Spleen (tissue), 11 donors: ENCODE data around the gene PCDHB9. TPM values are rescaled to one million over a fixed set of nuclear protein-coding genes. Genes with fewer than 3 reads are reported as not detected.
"Not testable (repeated sequence)": the region's sequence is repeated elsewhere in the genome, so short reads cannot be mapped to it uniquely, and the experiment has no call there.

Experiments used
- DNase-seq: peaks from one replicate; pipeline ENCODE4 v3.0.0-alpha.2; 2020
- H3K27ac ChIP-seq, 8 donors: fragments of 200-600 bp; sonication (generic) in 7 of 8; 1 replicate in 4 of 8; 2 replicates in 4 of 8; pipeline versions ENCODE4 v1.5.0 to v1.8.0; 2016 to 2021; ENCODE audit warnings: inconsistent platforms in 4 of 8, mild to moderate bottlenecking in 4 of 8, moderate library complexity in 1 of 8
- H3K27me3 ChIP-seq, 7 donors: fragments of 200-600 bp; sonication (generic) in 6 of 7; replicated peaks in 1 of 7; 1 replicate in 4 of 7; 2 replicates in 3 of 7; pipeline versions ENCODE4 v1.5.0 to v1.8.0; 2016 to 2021; ENCODE audit warnings: inconsistent platforms in 3 of 7, mild to moderate bottlenecking in 1 of 7
- H3K36me3 ChIP-seq, 6 donors: fragments of 200-600 bp; sonication (generic) in 5 of 6; 1 replicate in 4 of 6; 2 replicates in 2 of 6; pipeline versions ENCODE4 v1.5.0 to v1.8.0; 2016 to 2021; ENCODE audit warnings: inconsistent platforms in 2 of 6
- H3K4me1 ChIP-seq, 6 donors: fragments of 200-600 bp; sonication (generic) in 5 of 6; 1 replicate in 3 of 6; 2 replicates in 3 of 6; pipeline versions ENCODE4 v1.5.0 to v1.8.0; 2016 to 2021; ENCODE audit warnings: inconsistent platforms in 3 of 6
- H3K4me3 ChIP-seq, 8 donors: fragments of 200-600 bp; sonication (generic) in 7 of 8; 1 replicate in 4 of 8; 2 replicates in 4 of 8; pipeline versions ENCODE4 v1.5.0 to v1.8.0; 2016 to 2021; ENCODE audit warnings: inconsistent platforms in 4 of 8, mild to moderate bottlenecking in 4 of 8, moderate library complexity in 2 of 8
- H3K9me3 ChIP-seq, 8 donors: fragments of 200-600 bp; sonication (generic) in 7 of 8; 1 replicate in 4 of 8; 2 replicates in 4 of 8; pipeline versions ENCODE4 v1.5.0 to v1.8.0; 2016 to 2021; ENCODE audit warnings: inconsistent platforms in 4 of 8
- POLR2A ChIP-seq, 3 donors: fragments of 450-650 bp; IDR thresholded peaks; one replicate each; pipeline ENCODE4 v1.5.1; 2017; ENCODE audit warnings: antibody characterized with exemption in 3 of 3, mild to moderate bottlenecking in 1 of 3
- POLR2AphosphoS5 ChIP-seq, 3 donors: sonication (generic); formaldehyde crosslinking; IDR thresholded peaks; one replicate each; pipeline ENCODE4 v1.5.1; 2017; ENCODE audit warnings: antibody characterized with exemption in 3 of 3
- WGBS, 5 donors: extraction: QIAGEN DNeasy Blood & Tissue Kit in 3 of 5; methylation state at CpG; one replicate each; pipeline versions ENCODE4 v1.1.5 to v1.1.7; 2013 to 2018; 5-methylcytosine and 5-hydroxymethylcytosine counted together
- intact Hi-C: fragments of 100-400 bp; cut with DNase I; formaldehyde crosslinking; loops from one replicate; pipeline ENCODE4 v1.15.0; 2023; ENCODE audit warnings: low total_unique reads
- polyA plus RNA-seq, 3 donors: library from polyadenylated mRNA; stranded (reverse); fragments of 200-250 nt; gene quantifications; one replicate each; pipeline ENCODE4 v1.2.1, GENCODE V29; 2013
- total RNA-seq, 7 donors: library from RNA; depleted of rRNA in 3 of 7; stranded (reverse); fragments of >200 nt in 3 of 7; fragmentation: NEBNext Ultra II Directional in 4 of 7; extraction: Animal tissue kit (Norgen Biotek cat#: 25700) in 4 of 7; gene quantifications; one replicate each; pipeline versions ENCODE4 v1.1.0 to v1.2.1, GENCODE V29; 2016 to 2021
- TF ChIP-seq, protein P1 (sequence below), 11 experiments: fragments of 200-600 bp in 7 of 11; fragments of 450-650 bp in 4 of 11; sonication (generic) in 4 of 11; IDR thresholded peaks in 8 of 11; conservative IDR thresholded peaks in 3 of 11; 1 replicate in 7 of 11; 2 replicates in 4 of 11; pipeline versions ENCODE4 v1.4.0 to v1.8.0; 2016 to 2021; ENCODE audit warnings: antibody characterized with exemption in 11 of 11, inconsistent platforms in 4 of 11, mild to moderate bottlenecking in 1 of 11
- donor health status: healthy with polysubstance abuse.
- donor health status: DM: no; HTN: no; CAD: no; lungs with moderate emphysema.
- donor health status: DM: no; HTN: no; CAD: no.
- donor health status: Bipolar disorder and iron deficiency.
- donor health status: healthy.
- donor health status: DM: no; HTN: no; CAD: no.
- donor health status: DM: yes; HTN: yes; CAD: no.

PCDHB9 gene
- total and polyA plus RNA-seq, 10 donors = 0.06 to 4.9 (median 0.96) TPM

DNA sequence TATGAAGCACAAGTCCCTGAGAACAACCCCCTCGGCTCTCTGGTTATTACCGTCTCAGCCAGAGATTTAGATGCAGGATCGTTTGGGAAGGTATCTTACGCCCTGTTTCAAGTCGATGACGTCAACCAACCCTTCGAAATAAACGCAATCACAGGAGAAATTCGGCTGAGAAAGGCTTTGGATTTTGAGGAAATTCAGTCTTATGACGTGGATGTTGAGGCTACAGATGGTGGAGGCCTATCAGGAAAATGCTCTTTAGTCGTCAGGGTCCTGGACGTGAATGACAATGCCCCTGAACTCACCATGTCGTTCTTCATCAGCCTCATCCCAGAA, 36.0 kb upstream of the PCDHB9 start:
- H3K27me3 ChIP-seq = peaks cover 0 to 62% (median 0%) of the 10 kb centered on the region in 7 donors
- H3K4me3 ChIP-seq = no peak overlapping the region
- H3K27ac ChIP-seq = no peak overlapping the region
- intact Hi-C loops = no loop called here
- H3K36me3 ChIP-seq = no peaks in the 10 kb centered on the region
- no peaks in the 10 kb centered on the region for H3K4me1 ChIP-seq
- WGBS, 5 donors = 31 to 48% (median 42%) methylated on average over 13 of the region's 13 CpGs
- TF ChIP-seq, protein P1, sequence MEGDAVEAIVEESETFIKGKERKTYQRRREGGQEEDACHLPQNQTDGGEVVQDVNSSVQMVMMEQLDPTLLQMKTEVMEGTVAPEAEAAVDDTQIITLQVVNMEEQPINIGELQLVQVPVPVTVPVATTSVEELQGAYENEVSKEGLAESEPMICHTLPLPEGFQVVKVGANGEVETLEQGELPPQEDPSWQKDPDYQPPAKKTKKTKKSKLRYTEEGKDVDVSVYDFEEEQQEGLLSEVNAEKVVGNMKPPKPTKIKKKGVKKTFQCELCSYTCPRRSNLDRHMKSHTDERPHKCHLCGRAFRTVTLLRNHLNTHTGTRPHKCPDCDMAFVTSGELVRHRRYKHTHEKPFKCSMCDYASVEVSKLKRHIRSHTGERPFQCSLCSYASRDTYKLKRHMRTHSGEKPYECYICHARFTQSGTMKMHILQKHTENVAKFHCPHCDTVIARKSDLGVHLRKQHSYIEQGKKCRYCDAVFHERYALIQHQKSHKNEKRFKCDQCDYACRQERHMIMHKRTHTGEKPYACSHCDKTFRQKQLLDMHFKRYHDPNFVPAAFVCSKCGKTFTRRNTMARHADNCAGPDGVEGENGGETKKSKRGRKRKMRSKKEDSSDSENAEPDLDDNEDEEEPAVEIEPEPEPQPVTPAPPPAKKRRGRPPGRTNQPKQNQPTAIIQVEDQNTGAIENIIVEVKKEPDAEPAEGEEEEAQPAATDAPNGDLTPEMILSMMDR (IDR thresholded peaks at IDR 0.05 in 8 of 11, conservative IDR thresholded peaks at IDR 0.05 in 3 of 11) = no peak
- TF ChIP-seq POLR2AphosphoS5 (IDR thresholded peaks at IDR 0.05) (no peak), POLR2A (IDR thresholded peaks at IDR 0.05) (no peak)
- no peak for DNase-seq
- H3K9me3 ChIP-seq = peaks cover 0 to 89% (median 59%) of the 10 kb centered on the region in 8 donors

DNA sequence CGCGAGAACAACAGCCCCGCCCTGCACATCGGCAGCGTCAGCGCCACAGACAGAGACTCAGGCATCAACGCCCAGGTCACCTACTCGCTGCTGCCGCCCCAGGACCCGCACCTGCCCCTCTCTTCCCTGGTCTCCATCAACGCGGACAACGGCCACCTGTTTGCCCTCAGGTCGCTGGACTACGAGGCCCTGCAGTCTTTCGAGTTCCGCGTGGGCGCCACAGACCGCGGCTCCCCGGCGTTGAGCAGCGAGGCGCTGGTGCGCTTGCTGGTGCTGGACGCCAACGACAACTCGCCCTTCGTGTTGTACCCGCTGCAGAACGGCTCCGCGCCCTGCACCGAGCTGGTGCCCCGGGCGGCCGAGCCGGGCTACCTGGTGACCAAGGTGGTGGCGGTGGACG, 35.3 kb upstream of the PCDHB9 start:
- Histone ChIP-seq H3K9me3 (peaks cover 0 to 96% (median 63%) of the 10 kb centered on the region in 8 donors), H3K27me3 (peaks cover 0 to 65% (median 5%) of the 10 kb centered on the region in 7 donors)
- H3K36me3 ChIP-seq, H3K4me3 ChIP-seq, H3K27ac ChIP-seq, intact Hi-C loops, H3K4me1 ChIP-seq, DNase-seq: not testable (repeated sequence)
- 27 to 52% (median 42%) methylated on average over 15 to 39 of the region's 41 CpGs for WGBS, 5 donors

DNA sequence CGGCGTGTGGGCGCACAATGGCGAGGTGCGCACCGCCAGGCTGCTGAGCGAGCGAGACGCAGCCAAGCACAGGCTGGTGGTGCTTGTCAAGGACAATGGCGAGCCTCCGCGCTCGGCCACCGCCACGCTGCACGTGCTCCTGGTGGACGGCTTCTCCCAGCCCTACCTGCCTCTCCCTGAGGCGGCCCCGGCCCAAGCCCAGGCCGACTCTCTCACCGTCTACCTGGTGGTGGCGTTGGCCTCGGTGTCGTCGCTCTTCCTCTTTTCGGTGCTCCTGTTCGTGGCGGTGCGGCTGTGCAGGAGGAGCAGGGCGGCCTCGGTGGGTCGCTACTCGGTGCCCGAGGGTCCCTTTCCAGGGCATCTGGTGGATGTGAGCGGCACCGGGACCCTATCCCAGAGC, 34.9 kb upstream of the PCDHB9 start:
- H3K36me3 ChIP-seq, intact Hi-C loops, H3K27ac ChIP-seq, DNase-seq, H3K4me3 ChIP-seq, H3K4me1 ChIP-seq: not testable (repeated sequence)
- peaks cover 0 to 98% (median 67%) of the 10 kb centered on the region in 8 donors for H3K9me3 ChIP-seq
- WGBS, 5 donors = 28 to 55% (median 34%) methylated on average over 9 to 36 of the region's 36 CpGs
- H3K27me3 ChIP-seq = peaks cover 0 to 69% (median 7%) of the 10 kb centered on the region in 7 donors

DNA sequence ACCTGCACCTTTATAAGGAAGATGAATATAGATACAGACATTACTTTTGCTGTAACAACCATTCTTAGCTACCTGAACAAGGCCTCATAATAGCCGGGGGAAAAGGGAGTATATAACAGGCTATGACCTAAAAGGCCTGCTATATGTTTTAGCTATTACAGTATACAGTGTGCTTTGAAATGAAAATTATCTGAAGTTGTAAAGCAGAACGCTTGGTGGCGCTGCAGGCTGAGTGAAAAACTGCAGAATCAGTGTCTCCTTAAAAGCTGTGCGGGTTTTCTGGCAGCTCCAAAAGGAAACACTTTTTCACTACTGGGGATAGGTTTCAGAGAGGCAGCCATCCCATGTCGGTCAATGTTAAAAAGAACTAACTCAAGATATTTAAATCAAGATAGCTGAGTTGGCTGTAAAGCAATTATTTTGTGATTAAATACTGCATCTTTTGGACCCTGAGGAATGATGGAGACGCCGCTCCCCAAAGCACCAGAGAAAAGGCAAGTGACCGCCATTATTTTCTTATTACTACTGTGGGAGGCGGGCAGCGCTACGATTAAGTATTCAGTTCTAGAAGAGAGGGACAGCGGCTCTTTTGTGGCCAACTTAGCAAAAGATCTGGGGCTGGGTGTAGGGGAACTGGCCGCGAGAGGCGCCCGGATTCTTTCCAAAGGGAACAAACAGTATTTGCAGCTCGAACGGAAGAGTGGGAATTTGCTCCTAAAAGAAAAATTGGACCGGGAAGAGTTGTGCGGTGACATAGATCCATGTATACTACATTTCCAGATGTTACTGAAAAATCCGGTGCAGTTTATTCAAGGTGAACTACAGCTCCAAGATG, 31.2 kb upstream of the PCDHB9 start:
- Histone ChIP-seq H3K27ac (no peak overlapping the region), H3K36me3 (no peaks in the 10 kb centered on the region), H3K27me3 (peaks cover 0 to 76% (median 7%) of the 10 kb centered on the region in 7 donors), H3K9me3 (peaks cover 0 to 94% (median 62%) of the 10 kb centered on the region in 8 donors), H3K4me1 (no peaks in the 10 kb centered on the region), H3K4me3 (no peak overlapping the region)
- 28 to 42% (median 35%) methylated on average over 21 of the region's 21 CpGs for WGBS, 5 donors
- intact Hi-C loops = no loop called here
- TF ChIP-seq POLR2A (IDR thresholded peaks at IDR 0.05) = no peak
- TF ChIP-seq, protein P1 (IDR thresholded peaks at IDR 0.05 in 8 of 11, conservative IDR thresholded peaks at IDR 0.05 in 3 of 11) = no peak
- no peak for TF ChIP-seq POLR2AphosphoS5 (IDR thresholded peaks at IDR 0.05)
- DNase-seq = no peak

DNA sequence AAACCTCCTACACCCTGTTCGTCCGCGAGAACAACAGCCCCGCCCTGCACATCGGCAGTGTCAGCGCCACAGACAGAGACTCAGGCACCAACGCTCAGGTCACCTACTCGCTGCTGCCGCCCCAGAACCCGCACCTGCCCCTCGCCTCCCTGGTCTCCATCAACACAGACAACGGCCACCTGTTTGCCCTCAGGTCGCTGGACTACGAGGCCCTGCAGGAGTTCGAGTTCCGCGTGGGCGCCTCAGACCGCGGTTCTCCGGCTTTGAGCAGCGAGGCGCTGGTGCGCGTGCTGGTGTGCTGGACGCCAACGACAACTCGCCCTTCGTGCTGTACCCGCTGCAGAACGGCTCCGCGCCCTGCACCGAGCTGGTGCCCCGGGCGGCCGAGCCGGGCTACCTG, 29.6 kb upstream of the PCDHB9 start:
- 28 to 60% (median 46%) methylated on average over 8 to 38 of the region's 38 CpGs for WGBS, 5 donors
- intact Hi-C loops, DNase-seq, H3K36me3 ChIP-seq, H3K4me1 ChIP-seq, H3K4me3 ChIP-seq, H3K27ac ChIP-seq: not testable (repeated sequence)
- Histone ChIP-seq H3K27me3 (peaks cover 0 to 60% (median 7%) of the 10 kb centered on the region in 7 donors), H3K9me3 (peaks cover 0 to 94% (median 51%) of the 10 kb centered on the region in 8 donors)

DNA sequence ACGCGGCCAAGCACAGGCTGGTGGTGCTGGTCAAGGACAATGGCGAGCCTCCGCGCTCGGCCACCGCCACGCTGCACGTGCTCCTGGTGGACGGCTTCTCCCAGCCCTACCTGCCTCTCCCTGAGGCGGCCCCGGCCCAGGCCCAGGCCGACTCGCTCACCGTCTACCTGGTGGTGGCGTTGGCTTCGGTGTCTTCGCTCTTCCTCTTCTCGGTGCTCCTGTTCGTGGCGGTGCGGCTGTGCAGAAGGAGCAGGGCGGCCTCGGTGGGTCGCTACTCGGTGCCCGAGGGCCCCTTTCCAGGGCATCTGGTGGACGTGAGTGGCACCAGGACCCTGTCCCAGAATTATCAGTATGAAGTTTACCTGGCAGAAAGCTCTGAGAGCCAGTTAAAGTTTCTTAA, 29.1 kb upstream of the PCDHB9 start:
- DNase-seq, intact Hi-C loops, H3K27ac ChIP-seq, H3K4me1 ChIP-seq, H3K4me3 ChIP-seq, H3K36me3 ChIP-seq: not testable (repeated sequence)
- 37 to 52% (median 43%) methylated on average over 11 to 22 of the region's 28 CpGs for WGBS, 5 donors
- H3K27me3 ChIP-seq = peaks cover 0 to 54% (median 7%) of the 10 kb centered on the region in 7 donors
- peaks cover 0 to 94% (median 52%) of the 10 kb centered on the region in 8 donors for H3K9me3 ChIP-seq
